Progenitor cell of endocrine pancreas (in vitro differentiated cells): ENCODE data around the gene MOB2. TPM values are rescaled to one million over a fixed set of nuclear protein-coding genes. Genes with fewer than 3 reads are reported as not detected.
"Not testable (repeated sequence)": the region's sequence is repeated elsewhere in the genome, so short reads cannot be mapped to it uniquely, and the experiment has no call there.

Experiments used
- DNase-seq: peaks from one replicate; pipeline ENCODE4 v3.0.0; 2021; ENCODE audit warnings: low spot score; ENCODE audit not compliant: unreplicated experiment
- H3K27ac Mint-ChIP-seq: 2 replicates; pipeline ENCODE4 v1.8.0; 2021; ENCODE audit warnings: mild to moderate bottlenecking, moderate library complexity, mixed read lengths
- H3K27me3 Mint-ChIP-seq: 2 replicates; pipeline ENCODE4 v1.8.0; 2021; ENCODE audit warnings: mixed read lengths
- H3K36me3 Mint-ChIP-seq: 2 replicates; pipeline ENCODE4 v1.8.0; 2022; ENCODE audit warnings: mixed read lengths; ENCODE audit not compliant: insufficient read depth
- H3K4me1 Mint-ChIP-seq: 2 replicates; pipeline ENCODE4 v1.8.0; 2021; ENCODE audit warnings: low read depth, mixed read lengths
- H3K4me3 Mint-ChIP-seq: 2 replicates; pipeline ENCODE4 v1.8.0; 2021; ENCODE audit warnings: low read depth, mild to moderate bottlenecking, moderate library complexity, mixed read lengths
- H3K9me3 Mint-ChIP-seq: 2 replicates; pipeline ENCODE4 v1.8.0; 2021; ENCODE audit warnings: low read depth, mixed read lengths
- CTCF ChIP-seq: fragments of 200-600 bp; sonication (generic); IDR thresholded peaks from one replicate; pipeline ENCODE4 v1.5.0; 2021; ENCODE audit warnings: antibody characterized with exemption, mild to moderate bottlenecking; ENCODE audit not compliant: unreplicated experiment
- total RNA-seq: library from RNA; stranded (reverse); gene quantifications from 2 replicates; pipeline ENCODE4 v1.2.1, GENCODE V29; 2021

MOB2 gene
- total RNA-seq, 1 donor from 2014 or later: 33.3 TPM

- Mint-ChIP-seq H3K36me3 (no peaks in the 10 kb centered on the region), H3K4me3 (no peak overlapping the region), H3K9me3 (no peaks in the 10 kb centered on the region), H3K27me3 (no peaks in the 10 kb centered on the region), H3K27ac (no peak overlapping the region), H3K4me1 (no peaks in the 10 kb centered on the region)
- DNase-seq: no peak
- no peak for TF ChIP-seq CTCF
Observed at GRCh38 chr11:1425439-1425838, 61.1 kb downstream of the MOB2 start.

GRCh38 chr11:1425006-1425405, 61.6 kb downstream of the MOB2 start:
- no peaks in the 10 kb centered on the region for H3K4me1 Mint-ChIP-seq
- H3K36me3 Mint-ChIP-seq: no peaks in the 10 kb centered on the region
- H3K9me3 Mint-ChIP-seq: no peaks in the 10 kb centered on the region
- H3K4me3 Mint-ChIP-seq: no peak overlapping the region
- no peak overlapping the region for H3K27ac Mint-ChIP-seq
- TF ChIP-seq CTCF: no peak
- H3K27me3 Mint-ChIP-seq: no peaks in the 10 kb centered on the region
- no peak for DNase-seq

DNA sequence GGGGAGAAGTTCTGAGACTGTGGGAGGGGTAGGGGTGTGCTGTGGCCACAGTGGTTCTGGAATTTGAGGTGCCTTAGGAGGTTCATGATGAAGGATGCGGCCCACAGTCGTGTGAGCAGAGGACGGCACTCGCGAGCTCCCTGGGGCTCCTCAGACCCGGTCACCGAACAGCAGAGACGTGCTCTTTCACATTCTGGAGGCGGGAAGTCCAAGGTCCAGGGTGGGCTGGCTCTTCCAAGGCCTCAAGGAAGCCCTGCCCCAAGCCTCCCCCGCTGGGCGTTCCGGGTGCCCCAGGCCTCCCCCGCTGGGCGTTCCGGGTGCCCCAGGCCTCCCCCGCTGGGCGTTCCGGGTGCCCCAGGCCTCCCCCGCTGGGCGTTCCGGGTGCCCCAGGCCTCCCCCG, 63.2 kb downstream of the MOB2 start:
- H3K9me3 Mint-ChIP-seq, H3K27ac Mint-ChIP-seq, DNase-seq, H3K4me1 Mint-ChIP-seq, H3K27me3 Mint-ChIP-seq, H3K4me3 Mint-ChIP-seq, H3K36me3 Mint-ChIP-seq: not testable (repeated sequence)

- no peak for DNase-seq
- Mint-ChIP-seq H3K9me3 (no peaks in the 10 kb centered on the region), H3K27ac (no peak overlapping the region), H3K4me3 (no peak overlapping the region), H3K27me3 (no peaks in the 10 kb centered on the region), H3K4me1 (no peaks in the 10 kb centered on the region), H3K36me3 (peaks cover 7% of the 10 kb centered on the region)
- TF ChIP-seq CTCF: no peak
Observed at GRCh38 chr11:1422981-1423380, 63.6 kb downstream of the MOB2 start.

- TF ChIP-seq CTCF: peak; percentile 14
- no peak overlapping the region for H3K4me3 Mint-ChIP-seq
- H3K27ac Mint-ChIP-seq: no peak overlapping the region
- H3K36me3 Mint-ChIP-seq: peaks cover 7% of the 10 kb centered on the region
- no peak for DNase-seq
- no peaks in the 10 kb centered on the region for H3K9me3 Mint-ChIP-seq
- no peaks in the 10 kb centered on the region for H3K4me1 Mint-ChIP-seq
- no peaks in the 10 kb centered on the region for H3K27me3 Mint-ChIP-seq
Observed at GRCh38 chr11:1422481-1422880, 64.1 kb downstream of the MOB2 start.

- Mint-ChIP-seq H3K36me3 (peaks cover 12% of the 10 kb centered on the region), H3K4me1 (no peaks in the 10 kb centered on the region), H3K9me3 (no peaks in the 10 kb centered on the region), H3K27ac (peak overlapping the region; percentile 41), H3K4me3 (no peak overlapping the region), H3K27me3 (no peaks in the 10 kb centered on the region)
- no peak for TF ChIP-seq CTCF
- DNase-seq: no peak
Observed at GRCh38 chr11:1421291-1421690, 65.3 kb downstream of the MOB2 start.
